ENCODE results near the gene UBXN4.

- TF ChIP-seq CTCF (conservative IDR thresholded peaks at IDR 0.05; ENCODE audit: low read length) (no peak), EZH2phosphoT487 (IDR thresholded peaks at IDR 0.05; ENCODE audit: borderline replicate concordance) (no peak)
These were observed 15.0 kb downstream of the UBXN4 start for GRCh38 chr2:135756692-135757091.

Measured in Loucy (cell line).